Activated CD4-positive, alpha-beta T cell treated with anti-CD3 and anti-CD28 coated beads, Interleukin-2, amount 10 ng/mL, durations not matched to agents 24 days and 14 days (primary cell): ENCODE data around the gene LRRC8D. TPM values are rescaled to one million over a fixed set of nuclear protein-coding genes. Genes with fewer than 3 reads are reported as not detected.

Source experiments
- DNase-seq: peaks from one replicate; pipeline ENCODE4 v3.0.0; 2022
- H3K27ac Mint-ChIP-seq: one replicate; pipeline ENCODE4 v1.8.0; 2022; ENCODE audit warnings: mild to moderate bottlenecking, mixed read lengths
- H3K27me3 Mint-ChIP-seq: one replicate; pipeline ENCODE4 v1.8.0; 2022; ENCODE audit warnings: mixed read lengths
- H3K36me3 Mint-ChIP-seq: one replicate; pipeline ENCODE4 v1.8.0; 2022; ENCODE audit warnings: low read depth, mild to moderate bottlenecking, mixed read lengths
- H3K4me1 Mint-ChIP-seq: one replicate; pipeline ENCODE4 v1.8.0; 2021; ENCODE audit warnings: mixed read lengths
- H3K4me3 Mint-ChIP-seq: one replicate; pipeline ENCODE4 v1.8.0; 2022; ENCODE audit warnings: mild to moderate bottlenecking, moderate library complexity, mixed read lengths
- H3K9me3 Mint-ChIP-seq: one replicate; pipeline ENCODE4 v1.8.0; 2021; ENCODE audit warnings: mixed read lengths
- intact Hi-C: fragments of 100-400 bp; cut with micrococcal nuclease; formaldehyde crosslinking; loops from one replicate; pipeline ENCODE4 v1.15.1; 2023
- total RNA-seq: library from RNA; stranded (reverse); gene quantifications from 2 replicates; pipeline ENCODE4 v1.2.3, GENCODE V29; 2022

Gene LRRC8D
- total RNA-seq, 1 donor from 2014 or later = 44.9 TPM

DNA sequence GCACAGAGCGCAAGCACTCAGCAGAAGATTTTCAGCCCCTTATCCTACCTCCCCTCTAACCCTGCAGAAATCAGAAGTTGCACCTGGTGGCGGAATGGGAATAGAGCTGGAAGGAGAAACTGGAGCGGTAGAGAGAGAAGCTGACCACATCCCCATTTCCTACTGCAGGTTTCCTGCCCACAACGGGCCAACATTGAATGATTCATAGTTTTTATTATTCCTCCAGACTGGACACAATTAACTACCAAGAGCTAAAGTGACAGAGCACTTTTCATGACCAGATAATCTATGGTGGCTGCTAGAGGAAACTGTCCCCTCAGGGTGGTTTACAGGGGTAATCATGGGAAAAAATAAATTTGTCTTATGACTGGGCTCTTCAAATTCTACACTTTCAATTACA lies 21.3 kb upstream of the LRRC8D start:
- H3K27me3 Mint-ChIP-seq = no peaks in the 10 kb centered on the region
- H3K36me3 Mint-ChIP-seq = no peaks in the 10 kb centered on the region
- peaks cover 4% of the 10 kb centered on the region for H3K9me3 Mint-ChIP-seq
- no peak overlapping the region for H3K4me3 Mint-ChIP-seq
- no peak for DNase-seq
- H3K27ac Mint-ChIP-seq = no peak overlapping the region
- intact Hi-C loops = no loop called here
- H3K4me1 Mint-ChIP-seq = peaks cover 18% of the 10 kb centered on the region

DNA sequence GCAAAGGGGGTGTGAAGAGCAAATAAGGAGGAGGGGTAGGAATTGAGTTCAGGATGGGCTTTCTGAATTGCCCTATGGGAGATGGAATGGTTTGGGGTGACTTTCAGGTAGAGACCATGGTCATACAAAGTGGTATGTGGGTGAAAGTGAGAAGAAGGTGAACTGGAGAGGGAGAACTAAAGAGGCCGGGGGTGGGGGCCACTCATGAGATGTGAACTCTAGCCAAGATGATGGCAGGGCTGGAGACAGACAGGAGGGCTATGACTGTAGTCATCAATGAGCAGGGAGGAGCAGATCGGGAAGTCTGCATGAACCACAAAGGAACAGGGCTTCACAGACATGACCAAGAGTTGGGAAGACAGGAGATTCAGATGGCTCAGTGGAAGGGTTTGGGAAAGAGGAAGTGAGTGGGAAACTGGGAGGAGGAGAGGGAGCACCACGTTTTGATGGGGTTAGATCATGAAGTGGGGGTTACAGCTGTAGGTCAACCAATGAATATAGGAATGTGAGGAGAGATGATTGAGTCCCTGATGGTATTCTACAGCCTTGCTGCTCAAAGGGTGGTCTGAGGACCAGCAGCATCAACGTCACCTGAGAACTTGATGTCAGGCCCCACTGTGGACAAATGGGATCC lies 20.7 kb upstream of the LRRC8D start:
- Mint-ChIP-seq H3K4me3 (no peak overlapping the region), H3K4me1 (peaks cover 18% of the 10 kb centered on the region), H3K9me3 (peaks cover 4% of the 10 kb centered on the region), H3K27me3 (no peaks in the 10 kb centered on the region), H3K36me3 (no peaks in the 10 kb centered on the region), H3K27ac (no peak overlapping the region)
- no peak for DNase-seq
- intact Hi-C loops = no loop called here

DNA sequence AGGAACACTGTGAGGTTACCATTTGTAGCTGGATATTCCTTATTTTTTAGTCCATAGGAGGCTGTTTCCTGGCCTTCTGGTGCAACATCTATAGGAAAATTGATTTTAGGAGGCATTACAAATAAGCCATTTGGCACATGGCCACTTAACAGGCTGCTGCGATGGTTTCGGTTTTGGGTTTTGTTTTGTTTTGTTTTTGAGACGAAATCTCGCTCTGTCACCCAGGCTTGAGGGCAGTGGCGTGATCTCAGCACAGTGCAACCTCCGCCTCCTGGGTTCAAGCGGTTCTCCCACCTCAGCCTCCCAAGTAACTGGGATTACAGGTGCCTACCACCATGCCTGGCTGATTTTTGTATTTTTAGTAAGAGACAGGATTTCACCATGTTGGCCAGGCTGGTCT lies 20.1 kb upstream of the LRRC8D start:
- Mint-ChIP-seq H3K27me3 (no peaks in the 10 kb centered on the region), H3K4me3 (no peak overlapping the region), H3K27ac (no peak overlapping the region), H3K36me3 (no peaks in the 10 kb centered on the region), H3K9me3 (peaks cover 4% of the 10 kb centered on the region), H3K4me1 (peaks cover 18% of the 10 kb centered on the region)
- intact Hi-C loops = no loop called here
- no peak for DNase-seq

DNA sequence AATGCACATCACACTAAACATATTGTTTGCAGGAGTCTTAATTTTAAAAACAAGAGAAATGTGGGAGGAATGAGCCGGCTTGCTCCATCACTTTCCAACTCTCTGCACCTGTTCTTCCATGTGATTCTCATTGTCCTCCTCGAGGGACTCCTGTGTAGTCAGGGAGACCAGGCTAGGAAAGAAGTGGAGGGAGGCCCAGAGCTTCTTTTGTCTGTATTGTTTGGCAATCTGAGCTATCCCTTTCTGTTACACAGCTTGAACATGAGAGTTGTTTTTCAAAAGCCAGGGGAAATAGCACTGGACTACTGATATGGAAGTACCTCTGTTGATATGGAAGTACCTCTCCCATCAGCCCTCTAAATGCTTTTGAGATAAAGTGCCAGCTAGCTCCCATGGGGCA lies 18.8 kb upstream of the LRRC8D start:
- no peak for DNase-seq
- Mint-ChIP-seq H3K4me1 (peaks cover 18% of the 10 kb centered on the region), H3K4me3 (no peak overlapping the region), H3K27me3 (no peaks in the 10 kb centered on the region), H3K36me3 (no peaks in the 10 kb centered on the region), H3K9me3 (peaks cover 4% of the 10 kb centered on the region), H3K27ac (no peak overlapping the region)
- intact Hi-C loops = no loop called here

DNA sequence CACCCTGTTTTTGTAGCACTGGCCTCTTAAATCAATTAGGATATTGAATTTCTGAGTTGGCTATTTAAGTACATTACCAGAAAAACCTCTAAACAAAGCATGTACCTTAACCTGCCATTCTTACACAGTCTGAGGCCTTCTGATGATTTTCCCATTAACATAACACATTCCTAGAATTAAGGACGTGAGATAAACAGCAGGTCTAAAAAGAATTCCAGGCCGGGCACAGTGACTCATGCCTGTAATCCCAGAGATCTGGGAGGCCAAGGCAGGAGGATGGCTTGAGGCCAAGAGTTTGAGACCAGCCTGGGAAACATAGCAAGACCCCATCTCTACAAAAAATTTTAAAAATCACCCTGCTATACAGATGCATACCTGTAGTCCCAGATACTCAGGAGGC lies 18.0 kb upstream of the LRRC8D start:
- Mint-ChIP-seq H3K4me1 (peaks cover 18% of the 10 kb centered on the region), H3K4me3 (no peak overlapping the region), H3K27me3 (no peaks in the 10 kb centered on the region), H3K36me3 (no peaks in the 10 kb centered on the region), H3K9me3 (peaks cover 4% of the 10 kb centered on the region), H3K27ac (no peak overlapping the region)
- intact Hi-C loops = no loop called here
- no peak for DNase-seq

DNA sequence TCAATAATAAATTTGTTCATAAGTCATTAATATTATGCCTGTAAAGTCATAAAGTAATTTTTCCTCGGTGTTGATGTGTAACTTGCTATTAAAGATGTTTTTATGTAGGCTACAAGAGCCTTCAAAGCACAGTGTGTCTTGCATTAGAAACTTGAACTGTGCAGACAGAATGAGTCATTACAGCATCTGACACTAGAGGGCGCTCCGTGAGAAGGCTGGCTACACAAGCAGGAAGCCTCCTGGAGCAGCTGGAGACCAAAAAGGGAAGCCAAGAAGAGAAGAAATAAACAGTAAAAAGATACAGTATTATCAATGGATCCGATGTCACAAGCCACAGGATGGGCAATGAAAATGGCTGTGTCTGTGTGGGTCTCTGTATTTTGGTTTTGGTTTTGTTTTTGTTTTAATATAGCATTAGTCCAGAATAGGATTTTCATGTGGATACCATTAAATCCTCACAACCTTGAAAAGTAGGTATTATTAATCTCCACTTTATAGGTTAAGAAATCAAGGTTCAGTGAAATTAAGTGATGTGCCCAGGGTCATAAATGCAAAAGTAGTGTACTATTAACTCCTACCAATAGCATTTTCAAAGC lies 16.1 kb upstream of the LRRC8D start:
- Mint-ChIP-seq H3K9me3 (peaks cover 1% of the 10 kb centered on the region), H3K4me3 (no peak overlapping the region), H3K36me3 (no peaks in the 10 kb centered on the region), H3K4me1 (peaks cover 8% of the 10 kb centered on the region), H3K27ac (no peak overlapping the region), H3K27me3 (peaks cover 7% of the 10 kb centered on the region)
- intact Hi-C loops = loop anchor here (1.0 to 2.0 kb wide), 2 partner anchors 16 to 183 kb away; partner anchors contain the start of gene LRRC8D
- peak; percentile 95 for DNase-seq

DNA sequence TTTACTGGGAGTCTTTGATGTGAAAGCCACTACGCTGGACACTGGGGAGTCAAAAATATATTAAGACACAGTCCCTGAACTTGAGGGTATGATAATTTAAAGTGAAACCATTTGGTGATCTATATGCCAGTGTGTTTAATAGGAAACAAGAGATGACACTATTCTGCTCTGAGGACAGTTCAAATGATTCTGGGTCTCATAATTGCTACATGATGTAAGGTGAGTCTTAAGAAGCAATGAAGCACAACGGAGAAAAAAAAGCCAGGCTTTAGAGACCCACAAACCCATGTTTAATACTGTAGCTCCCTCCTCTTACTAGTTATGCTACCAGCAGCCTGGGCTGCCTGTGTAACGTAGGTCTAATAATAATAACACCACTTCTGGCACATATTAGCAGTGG lies 14.2 kb upstream of the LRRC8D start:
- intact Hi-C loops = no loop called here
- Mint-ChIP-seq H3K36me3 (no peaks in the 10 kb centered on the region), H3K9me3 (no peaks in the 10 kb centered on the region), H3K27ac (no peak overlapping the region), H3K27me3 (peaks cover 15% of the 10 kb centered on the region), H3K4me3 (no peak overlapping the region), H3K4me1 (peaks cover 2% of the 10 kb centered on the region)
- no peak for DNase-seq

DNA sequence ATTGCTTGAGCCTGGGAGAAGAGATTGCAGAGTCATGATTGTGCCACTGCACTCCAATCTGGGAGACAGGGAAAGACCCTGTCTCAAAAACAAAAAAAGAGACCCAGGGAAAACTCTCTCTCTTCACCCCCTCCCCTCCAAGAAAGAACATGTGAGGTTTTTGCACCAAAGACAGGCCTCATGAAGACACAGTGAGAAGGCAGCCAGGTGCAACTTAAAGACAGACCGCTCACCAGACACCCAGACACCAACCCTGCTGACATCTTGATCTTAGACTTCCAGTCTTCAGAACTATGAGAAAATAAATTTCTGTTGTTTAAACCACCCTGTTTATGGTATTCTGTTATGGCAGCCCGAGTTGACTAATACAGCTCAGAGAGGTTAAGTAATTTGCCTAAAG lies 13.3 kb upstream of the LRRC8D start:
- H3K27me3 Mint-ChIP-seq = peaks cover 17% of the 10 kb centered on the region
- peaks cover 2% of the 10 kb centered on the region for H3K4me1 Mint-ChIP-seq
- H3K4me3 Mint-ChIP-seq = no peak overlapping the region
- no peaks in the 10 kb centered on the region for H3K9me3 Mint-ChIP-seq
- H3K36me3 Mint-ChIP-seq = no peaks in the 10 kb centered on the region
- no peak for DNase-seq
- H3K27ac Mint-ChIP-seq = no peak overlapping the region
- intact Hi-C loops = no loop called here

DNA sequence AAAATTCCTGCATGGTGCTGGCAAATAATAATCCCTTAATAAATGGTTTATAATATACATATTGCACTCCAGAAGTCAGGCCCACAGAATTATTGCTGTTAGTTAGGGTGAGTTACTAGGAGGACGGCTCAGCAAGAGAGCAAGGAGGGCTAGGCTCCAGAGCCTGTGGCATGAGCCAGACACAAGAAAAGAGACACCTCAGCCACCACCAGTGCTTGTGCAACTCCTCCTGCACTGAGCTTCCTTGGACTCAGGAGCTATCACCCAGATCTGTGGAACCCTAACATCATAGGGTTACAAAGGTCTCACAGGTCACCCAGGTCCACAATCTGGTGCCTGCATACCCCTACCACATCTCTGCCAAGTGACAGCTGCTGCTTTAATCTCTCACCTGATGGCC lies 12.8 kb upstream of the LRRC8D start:
- no peak overlapping the region for H3K27ac Mint-ChIP-seq
- intact Hi-C loops = no loop called here
- H3K4me3 Mint-ChIP-seq = no peak overlapping the region
- DNase-seq = no peak
- peaks cover 19% of the 10 kb centered on the region for H3K27me3 Mint-ChIP-seq
- H3K4me1 Mint-ChIP-seq = peaks cover 4% of the 10 kb centered on the region
- no peaks in the 10 kb centered on the region for H3K36me3 Mint-ChIP-seq
- no peaks in the 10 kb centered on the region for H3K9me3 Mint-ChIP-seq

DNA sequence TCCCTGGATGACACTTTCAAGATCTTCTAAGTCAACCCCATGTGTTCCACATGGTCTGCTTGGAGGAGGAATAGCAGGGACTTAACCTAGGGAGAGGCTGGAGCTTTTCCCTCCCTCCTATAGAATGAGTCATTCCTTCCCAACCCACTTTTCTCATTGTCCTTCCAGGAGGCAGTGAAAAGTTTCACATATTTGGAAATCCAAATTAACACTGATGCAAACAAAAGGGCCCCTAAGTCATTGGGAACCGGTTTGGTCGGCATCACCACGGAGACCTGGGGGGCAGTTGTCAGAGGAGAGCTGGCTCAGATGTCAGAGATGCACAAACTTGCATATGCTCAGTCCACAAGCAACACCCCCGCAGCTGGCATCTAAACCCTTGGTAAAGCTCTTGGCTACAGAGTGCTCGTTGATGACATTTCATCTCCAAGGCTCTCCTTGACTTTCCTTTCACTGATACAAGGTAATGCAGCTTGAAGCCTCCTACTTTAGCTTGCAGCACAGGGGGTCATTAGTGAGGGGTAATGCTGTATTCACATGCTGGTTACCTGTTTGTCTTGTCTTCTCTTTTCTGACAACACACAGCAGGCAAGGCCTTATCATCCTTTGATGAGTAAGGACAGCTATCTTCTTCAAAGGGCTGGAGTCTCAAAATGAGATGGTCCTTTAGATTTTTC lies 12.3 kb upstream of the LRRC8D start:
- intact Hi-C loops = no loop called here
- Mint-ChIP-seq H3K4me3 (no peak overlapping the region), H3K27ac (no peak overlapping the region), H3K27me3 (peaks cover 20% of the 10 kb centered on the region), H3K36me3 (no peaks in the 10 kb centered on the region), H3K9me3 (no peaks in the 10 kb centered on the region), H3K4me1 (peaks cover 4% of the 10 kb centered on the region)
- DNase-seq = no peak

DNA sequence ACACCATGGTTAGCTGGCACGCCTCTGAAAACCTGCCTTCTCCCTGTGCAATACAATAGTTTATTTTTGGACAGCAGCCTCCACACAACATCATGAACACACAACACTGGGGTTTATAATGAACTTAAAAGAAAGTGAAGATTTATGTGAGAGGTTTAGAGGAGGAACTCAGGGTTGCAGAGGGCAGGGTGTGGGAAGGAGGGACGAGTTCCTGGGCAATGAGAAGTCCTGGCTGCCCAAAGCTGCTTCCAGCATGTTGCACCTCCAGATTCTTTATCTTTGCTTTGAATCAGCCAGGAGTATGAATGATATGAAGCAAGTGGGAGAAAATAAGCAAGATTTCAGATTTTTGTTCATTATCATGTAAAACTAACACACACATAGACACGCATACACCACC lies 11.3 kb upstream of the LRRC8D start:
- H3K27me3 Mint-ChIP-seq = peaks cover 23% of the 10 kb centered on the region
- no peak for DNase-seq
- H3K9me3 Mint-ChIP-seq = no peaks in the 10 kb centered on the region
- H3K27ac Mint-ChIP-seq = no peak overlapping the region
- H3K4me3 Mint-ChIP-seq = no peak overlapping the region
- intact Hi-C loops = no loop called here
- H3K36me3 Mint-ChIP-seq = no peaks in the 10 kb centered on the region
- H3K4me1 Mint-ChIP-seq = peaks cover 2% of the 10 kb centered on the region

DNA sequence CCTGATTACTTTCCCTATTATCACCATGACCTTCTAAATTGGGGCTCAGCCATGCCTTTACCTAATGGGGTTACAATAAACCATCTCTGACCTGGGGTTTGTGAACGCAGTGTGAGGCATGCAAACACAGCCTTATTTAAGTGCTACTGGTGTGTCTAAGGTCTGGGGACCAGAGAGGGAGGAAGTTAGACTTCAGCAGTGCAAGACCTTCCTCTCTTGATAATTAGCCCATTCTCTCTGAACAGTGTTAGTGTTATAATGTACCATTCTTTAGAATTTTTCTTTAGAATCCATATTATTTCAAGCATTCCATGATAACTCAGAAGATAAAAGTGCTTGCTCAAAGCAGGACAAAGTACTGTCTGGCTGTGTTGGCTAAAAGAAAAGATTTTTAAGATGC lies 10.5 kb upstream of the LRRC8D start:
- H3K36me3 Mint-ChIP-seq = no peaks in the 10 kb centered on the region
- no peak for DNase-seq
- peaks cover 30% of the 10 kb centered on the region for H3K27me3 Mint-ChIP-seq
- no peaks in the 10 kb centered on the region for H3K9me3 Mint-ChIP-seq
- H3K4me3 Mint-ChIP-seq = no peak overlapping the region
- H3K4me1 Mint-ChIP-seq = peaks cover 2% of the 10 kb centered on the region
- intact Hi-C loops = no loop called here
- H3K27ac Mint-ChIP-seq = no peak overlapping the region

DNA sequence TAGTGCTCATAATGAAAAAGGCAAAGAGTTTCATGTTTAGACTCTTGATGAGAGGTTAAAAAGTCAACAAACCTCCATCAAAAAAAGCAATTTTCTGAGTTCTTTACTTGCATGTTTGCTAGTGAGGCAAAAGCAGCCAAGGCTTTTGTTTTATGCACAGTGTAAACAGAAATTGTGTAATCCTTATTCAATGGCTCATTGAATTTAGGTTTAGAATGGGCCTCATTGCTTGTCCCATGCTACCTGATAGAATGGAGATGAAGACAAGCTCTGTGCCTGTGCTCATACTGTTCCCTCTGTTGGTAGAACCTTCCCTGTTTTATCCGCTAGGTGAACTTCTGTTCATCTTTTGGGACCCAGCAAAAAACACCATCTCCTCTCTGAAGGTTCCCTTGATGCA lies 10.0 kb upstream of the LRRC8D start:
- Mint-ChIP-seq H3K27ac (no peak overlapping the region), H3K9me3 (no peaks in the 10 kb centered on the region)

DNA sequence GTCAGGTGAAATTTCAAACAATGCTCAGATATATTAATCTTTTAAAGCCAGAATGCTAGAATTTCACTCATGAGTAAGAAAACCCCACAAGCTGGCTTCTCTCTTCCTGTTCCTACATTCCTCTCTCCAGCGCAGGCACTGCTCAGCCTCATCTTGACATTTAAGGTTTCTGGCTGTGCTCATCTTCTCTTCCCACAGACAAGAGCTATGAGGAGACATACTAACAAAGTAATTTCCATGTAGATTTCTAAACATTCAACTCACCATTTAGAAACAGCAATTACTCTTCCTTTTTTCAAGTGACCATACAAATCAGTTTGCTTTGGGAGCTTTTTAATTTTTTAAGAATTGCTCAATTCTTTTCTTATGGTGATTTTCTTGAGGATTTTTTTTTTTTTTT lies 7.8 kb upstream of the LRRC8D start:
- intact Hi-C loops = no loop called here
- Mint-ChIP-seq H3K36me3 (no peaks in the 10 kb centered on the region), H3K27me3 (peaks cover 36% of the 10 kb centered on the region), H3K27ac (no peak overlapping the region), H3K9me3 (no peaks in the 10 kb centered on the region), H3K4me3 (no peak overlapping the region), H3K4me1 (peaks cover 6% of the 10 kb centered on the region)
- DNase-seq = no peak

More for the DNA sequence above, 10.0 kb upstream of the LRRC8D start:
- no peaks in the 10 kb centered on the region for H3K36me3 Mint-ChIP-seq
- H3K4me1 Mint-ChIP-seq = peaks cover 6% of the 10 kb centered on the region
- DNase-seq = no peak
- no peak overlapping the region for H3K4me3 Mint-ChIP-seq
- peaks cover 32% of the 10 kb centered on the region for H3K27me3 Mint-ChIP-seq
- intact Hi-C loops = no loop called here
